A673 (cell line): ENCODE measurements around the gene UVRAG. TPM values are rescaled to one million over a fixed set of nuclear protein-coding genes. Genes with fewer than 3 reads are reported as not detected.

Source experiments
- BruUV-seq: library from RNA; stranded (reverse); fragments of 400-500 nt; replicated peaks from 2 replicates; lab custom pipeline; 2021; lab: Mats Ljungman, UMichigan
- CTCF ChIA-PET: fragments of 300-600 bp; sonication (Branson Sonifier 250); formaldehyde crosslinking; loops from one replicate; lab custom pipeline; 2022; ENCODE audit warnings: antibody characterized with exemption; lab: Charles Lee
- POLR2A ChIA-PET: fragments of 300-600 bp; sonication (Branson Sonifier 250); formaldehyde crosslinking; loops from one replicate; lab custom pipeline; 2022; ENCODE audit warnings: antibody characterized with exemption; ENCODE audit not compliant: low non-redundant PET; lab: Charles Lee
- DNase-seq: peaks from one replicate; pipeline ENCODE4 v3.0.0-alpha.2; 2015; ENCODE audit warnings: low spot score
- H3K27ac ChIP-seq: fragments of 200-600 bp; sonication (generic); 2 replicates; pipeline ENCODE4 v1.5.1; 2016; ENCODE audit warnings: mixed run types, low read depth, mild to moderate bottlenecking, mixed read lengths, antibody characterized with exemption, low read length; ENCODE audit not compliant: poor library complexity, severe bottlenecking
- H3K27me3 ChIP-seq: fragments of 200-600 bp; sonication (generic); replicated peaks from 2 replicates; pipeline ENCODE4 v1.6.1; 2017; ENCODE audit warnings: mixed run types, low read depth, mild to moderate bottlenecking, mixed read lengths, antibody characterized with exemption, low read length; ENCODE audit not compliant: insufficient read depth, poor library complexity
- H3K36me3 ChIP-seq: fragments of 200-600 bp; sonication (generic); 2 replicates; pipeline ENCODE4 v1.6.1; 2016; ENCODE audit warnings: mixed run types, mild to moderate bottlenecking, mixed read lengths, antibody characterized with exemption, low read length; ENCODE audit not compliant: insufficient read depth, poor library complexity, severe bottlenecking
- H3K4me1 ChIP-seq: fragments of 200-600 bp; sonication (generic); 2 replicates; pipeline ENCODE4 v1.6.1; 2017; ENCODE audit warnings: mixed run types, mild to moderate bottlenecking, mixed read lengths, antibody characterized with exemption, low read length; ENCODE audit not compliant: insufficient read depth, poor library complexity, severe bottlenecking
- H3K4me3 ChIP-seq: fragments of 200-600 bp; sonication (generic); 2 replicates; pipeline ENCODE4 v1.5.1; 2016; ENCODE audit warnings: low read depth, mixed run types, mild to moderate bottlenecking, mixed read lengths, low read length; ENCODE audit not compliant: poor library complexity, severe bottlenecking
- H3K9me3 ChIP-seq: fragments of 200-600 bp; sonication (generic); 2 replicates; pipeline ENCODE4 v1.6.1; 2016; ENCODE audit warnings: mixed run types, low read depth, mild to moderate bottlenecking, mixed read lengths, antibody characterized with exemption, low read length; ENCODE audit not compliant: poor library complexity, severe bottlenecking
- EZH2 ChIP-seq: fragments of 200-600 bp; sonication (generic); IDR thresholded peaks from 2 replicates; pipeline ENCODE4 v1.6.1; 2017; ENCODE audit warnings: borderline replicate concordance, low read depth, mild to moderate bottlenecking, mixed read lengths, antibody characterized with exemption, low read length; ENCODE audit not compliant: poor library complexity, severe bottlenecking
- intact Hi-C: fragments of 100-400 bp; cut with micrococcal nuclease; formaldehyde crosslinking; loops from one replicate; pipeline ENCODE4 v1.10.0; 2022; ENCODE audit not compliant: unreplicated experiment
- total RNA-seq: library from RNA; stranded (reverse); gene quantifications from 2 replicates; pipeline ENCODE4 v1.2.3, GENCODE V29; 2021
- TF ChIP-seq, protein P1 (sequence below): fragments of 300-800, 200-600 bp; sonication (generic); conservative IDR thresholded peaks from 2 replicates; pipeline ENCODE4 v1.5.1; 2017; ENCODE audit warnings: low read depth, mild to moderate bottlenecking, antibody characterized with exemption, low read length, moderate library complexity, mixed read lengths

UVRAG gene
- total RNA-seq, 1 experiment from 2014 or later: 21.1 TPM

GRCh38 chr11:75862437-75862836 is 47.4 kb downstream of the UVRAG start:
- H3K4me1 ChIP-seq: peaks cover 9% of the 10 kb centered on the region
- intact Hi-C loops: loop anchor here (10.0 kb wide), 1 partner anchor 318 kb away; no protein-coding TSS in a partner anchor
- no peaks in the 10 kb centered on the region for H3K36me3 ChIP-seq
- no peak for TF ChIP-seq EZH2
- TF ChIP-seq, protein P1, sequence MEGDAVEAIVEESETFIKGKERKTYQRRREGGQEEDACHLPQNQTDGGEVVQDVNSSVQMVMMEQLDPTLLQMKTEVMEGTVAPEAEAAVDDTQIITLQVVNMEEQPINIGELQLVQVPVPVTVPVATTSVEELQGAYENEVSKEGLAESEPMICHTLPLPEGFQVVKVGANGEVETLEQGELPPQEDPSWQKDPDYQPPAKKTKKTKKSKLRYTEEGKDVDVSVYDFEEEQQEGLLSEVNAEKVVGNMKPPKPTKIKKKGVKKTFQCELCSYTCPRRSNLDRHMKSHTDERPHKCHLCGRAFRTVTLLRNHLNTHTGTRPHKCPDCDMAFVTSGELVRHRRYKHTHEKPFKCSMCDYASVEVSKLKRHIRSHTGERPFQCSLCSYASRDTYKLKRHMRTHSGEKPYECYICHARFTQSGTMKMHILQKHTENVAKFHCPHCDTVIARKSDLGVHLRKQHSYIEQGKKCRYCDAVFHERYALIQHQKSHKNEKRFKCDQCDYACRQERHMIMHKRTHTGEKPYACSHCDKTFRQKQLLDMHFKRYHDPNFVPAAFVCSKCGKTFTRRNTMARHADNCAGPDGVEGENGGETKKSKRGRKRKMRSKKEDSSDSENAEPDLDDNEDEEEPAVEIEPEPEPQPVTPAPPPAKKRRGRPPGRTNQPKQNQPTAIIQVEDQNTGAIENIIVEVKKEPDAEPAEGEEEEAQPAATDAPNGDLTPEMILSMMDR: no peak
- no peak for DNase-seq
- POLR2A ChIA-PET: no interaction called here
- no peaks in the 10 kb centered on the region for H3K27me3 ChIP-seq
- no peak overlapping the region for H3K27ac ChIP-seq
- CTCF ChIA-PET: no interaction called here
- no peaks in the 10 kb centered on the region for H3K9me3 ChIP-seq
- H3K4me3 ChIP-seq: no peak overlapping the region
- BruUV-seq: no TSS peak

GRCh38 chr11:75867778-75868374 is 52.9 kb downstream of the UVRAG start:
- Histone ChIP-seq H3K4me3 (no peak overlapping the region), H3K27me3 (no peaks in the 10 kb centered on the region), H3K4me1 (no peaks in the 10 kb centered on the region), H3K27ac (no peak overlapping the region), H3K9me3 (no peaks in the 10 kb centered on the region), H3K36me3 (no peaks in the 10 kb centered on the region)
- ChIA-PET CTCF (interaction anchor here (0.6 to 2.6 kb wide), 4 partner anchors 53 to 272 kb away, joined by 3 to 15 read pairs (median 3); partner anchors contain the start of gene UVRAG), POLR2A (no interaction called here)
- intact Hi-C loops: loop anchor here (1.0 to 10.0 kb wide), 3 partner anchors 65 to 323 kb away; no protein-coding TSS in a partner anchor
- peak; percentile 68 for DNase-seq
- BruUV-seq: no TSS peak
- TF ChIP-seq EZH2: no peak
- TF ChIP-seq, protein P1: peak; percentile 88

DNA sequence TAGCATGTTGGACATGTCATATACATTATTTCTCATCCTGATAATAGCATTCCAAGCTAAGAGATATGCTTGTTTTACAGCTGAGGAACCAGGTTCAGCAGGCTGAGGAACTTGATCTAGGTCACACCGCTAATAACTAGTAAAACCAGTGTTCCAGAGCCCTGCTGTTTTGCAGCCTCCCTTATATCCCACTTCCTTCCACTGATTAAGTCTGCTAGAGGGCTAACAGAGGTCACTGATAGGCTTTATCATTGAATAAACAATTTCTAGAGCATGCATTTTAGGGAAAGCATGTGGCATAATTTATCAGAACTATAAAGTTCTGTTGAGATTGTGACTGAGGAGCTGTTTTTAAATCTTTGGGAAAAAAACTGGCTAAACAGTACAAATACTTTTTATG is 54.0 kb downstream of the UVRAG start:
- TF ChIP-seq, protein P1: no peak
- intact Hi-C loops: loop anchor here (1.0 to 10.0 kb wide), 2 partner anchors 146 to 324 kb away; no protein-coding TSS in a partner anchor
- ChIA-PET POLR2A (interaction anchor here (0.7 kb wide), 1 partner anchor 31 kb away, joined by 4 read pairs; no protein-coding TSS in a partner anchor), CTCF (interaction anchor here (1.2 kb wide), 1 partner anchor 54 kb away, joined by 3 read pairs; the partner anchor contains the start of gene UVRAG)
- Histone ChIP-seq H3K36me3 (no peaks in the 10 kb centered on the region), H3K9me3 (no peaks in the 10 kb centered on the region), H3K27ac (no peak overlapping the region), H3K4me3 (no peak overlapping the region), H3K27me3 (no peaks in the 10 kb centered on the region), H3K4me1 (no peaks in the 10 kb centered on the region)
- no peak for DNase-seq
- no TSS peak for BruUV-seq
